Measurements from ENCODE around the gene NXPH2. TPM values are rescaled to one million over a fixed set of nuclear protein-coding genes. Genes with fewer than 3 reads are reported as not detected.

Gene NXPH2
- total RNA-seq, 1 donor from 2014 or later: not detected

DNA sequence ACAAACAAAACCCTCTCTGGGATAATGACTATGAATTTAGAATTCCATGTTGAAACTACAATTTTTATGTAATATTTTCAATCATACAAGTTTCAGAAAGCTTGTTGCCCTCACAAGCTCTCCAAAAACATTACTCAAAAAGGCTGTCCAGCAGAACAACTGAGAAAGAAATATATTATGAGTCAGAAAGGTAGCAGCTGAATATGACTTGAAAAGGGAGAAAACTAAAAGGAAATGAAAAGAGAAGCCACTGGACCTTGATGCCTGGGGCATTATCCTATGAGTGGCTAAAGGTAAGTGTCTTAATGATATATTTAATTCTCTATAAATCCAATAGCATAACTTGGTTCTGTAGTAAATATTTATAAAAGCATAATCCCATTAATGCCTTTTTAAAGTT, 61.8 kb downstream of the NXPH2 start:
- intact Hi-C loops (cut with DNase I): no loop called here

DNA sequence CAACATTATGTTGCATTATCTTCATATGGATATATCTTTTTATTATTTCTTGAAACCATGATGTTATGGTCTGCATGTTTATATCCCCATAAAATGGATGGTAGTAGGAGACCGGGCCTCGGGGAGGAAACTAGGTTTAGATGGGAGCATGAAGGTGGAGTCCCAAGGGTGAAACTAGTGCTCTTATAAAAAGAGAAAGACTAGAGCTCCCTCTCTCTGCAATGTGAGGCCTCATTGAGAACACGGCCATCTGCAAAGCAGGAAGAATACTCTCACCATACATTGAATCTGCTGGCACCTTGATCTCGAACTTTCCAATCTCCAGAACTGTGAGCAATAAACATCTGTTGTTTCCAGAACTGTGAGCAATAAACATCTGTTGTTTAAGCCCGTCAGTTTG, 64.0 kb downstream of the NXPH2 start:
- intact Hi-C loops (cut with DNase I): no loop called here

More for the DNA sequence above, 61.8 kb downstream of the NXPH2 start:
- DNase-seq (ENCODE audit: low spot score): no peak

DNA sequence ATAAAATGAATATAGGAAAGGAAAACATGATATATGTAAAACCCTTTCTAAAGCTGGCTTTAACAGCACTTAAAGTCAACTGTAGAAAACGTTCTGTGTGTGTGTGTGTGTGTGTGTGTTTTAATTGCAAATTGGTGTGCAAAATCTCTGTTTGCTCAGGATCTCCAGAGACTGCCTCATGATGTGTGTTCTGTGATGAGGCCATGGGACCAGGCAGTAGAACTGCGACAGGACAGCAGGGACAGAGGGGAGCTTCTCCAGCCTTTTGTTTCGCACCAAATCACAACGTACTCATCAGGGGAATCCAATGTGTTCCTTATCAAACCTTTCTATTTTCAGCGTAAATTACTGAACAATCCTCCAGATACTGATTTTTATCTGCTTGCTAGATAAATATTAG, 66.7 kb downstream of the NXPH2 start:
- no peak for DNase-seq (ENCODE audit: low spot score)
- intact Hi-C loops (cut with DNase I): no loop called here

More for the DNA sequence above, 64.0 kb downstream of the NXPH2 start:
- DNase-seq (ENCODE audit: low spot score): no peak

DNA sequence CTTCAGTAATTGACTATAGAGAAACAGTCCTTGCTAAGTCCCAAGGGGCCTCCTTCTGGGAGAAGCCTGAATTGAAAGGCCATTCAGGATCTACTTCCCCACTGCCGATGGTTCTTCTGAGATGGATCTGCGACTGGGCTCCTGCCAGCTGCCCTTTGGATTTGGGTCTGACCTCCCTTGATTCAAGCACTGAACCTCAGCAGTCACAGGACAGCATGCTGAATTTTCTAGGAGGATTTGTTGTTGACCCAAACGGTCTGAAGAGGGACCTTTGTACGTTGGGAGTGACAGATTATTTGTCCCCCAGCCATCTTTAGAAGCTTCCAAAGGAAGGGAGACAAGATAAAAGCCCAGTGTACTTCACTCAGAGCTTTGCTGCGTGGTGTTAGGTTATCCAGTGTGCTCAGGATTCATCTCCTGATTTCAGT, 67.1 kb downstream of the NXPH2 start:
- intact Hi-C loops (cut with DNase I): no loop called here

DNA sequence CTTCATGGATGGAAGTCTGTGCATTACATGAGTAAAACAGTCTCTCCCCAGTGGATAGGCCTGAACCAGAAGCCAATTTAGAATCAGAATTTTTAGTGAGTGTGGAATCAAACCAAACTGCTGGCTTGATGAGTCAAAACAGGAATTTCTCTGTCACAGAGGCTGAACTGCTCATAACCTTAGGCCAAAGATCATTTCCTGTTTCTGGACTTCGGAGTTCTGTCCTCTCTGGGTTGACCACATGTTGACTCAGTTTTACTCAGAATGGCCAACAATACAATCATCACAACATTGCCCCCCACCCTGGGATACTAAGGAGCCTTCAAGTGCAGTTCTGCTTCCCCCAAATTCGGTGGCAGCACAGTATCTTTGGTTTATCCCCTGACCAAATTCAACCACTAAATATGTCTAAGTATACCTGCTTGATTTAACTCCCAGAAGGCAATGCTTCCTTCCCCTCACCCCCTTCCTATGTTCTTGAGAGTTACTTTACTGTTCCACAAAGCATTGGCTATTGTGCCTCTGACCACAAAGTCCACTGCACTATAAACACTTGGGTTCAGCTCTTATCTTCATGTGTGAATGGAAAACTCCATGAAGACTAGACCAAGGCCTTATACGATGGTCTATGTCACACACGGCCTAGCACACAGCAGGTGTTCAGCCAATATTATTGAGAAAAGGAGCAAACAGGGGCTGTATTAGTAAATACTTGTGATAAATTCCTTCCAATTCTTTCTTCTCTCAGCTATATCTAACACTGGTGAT, 67.8 kb downstream of the NXPH2 start:
- intact Hi-C loops (cut with DNase I): no loop called here
- DNase-seq (ENCODE audit: low spot score): no peak

More for the DNA sequence above, 67.1 kb downstream of the NXPH2 start:
- no peak for DNase-seq (ENCODE audit: low spot score)

DNA sequence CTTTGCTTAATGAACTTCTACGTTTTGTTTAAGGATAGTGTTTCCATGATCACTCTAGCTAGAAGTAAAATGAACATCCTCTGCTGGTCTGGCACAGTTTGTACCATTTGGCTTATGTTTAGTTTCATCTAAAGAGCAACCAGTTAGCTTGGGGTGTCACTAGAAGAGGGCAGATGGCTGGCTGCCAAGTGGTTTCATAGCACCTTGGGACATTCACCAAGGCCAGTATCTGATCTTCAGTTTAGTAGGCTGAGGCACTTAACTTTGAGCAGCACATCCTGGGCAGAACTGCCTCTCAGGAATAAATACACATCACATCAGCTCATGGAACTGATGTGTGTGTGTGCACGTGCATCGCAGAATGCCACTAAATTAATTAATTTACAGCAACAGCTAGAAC, 68.4 kb downstream of the NXPH2 start:
- intact Hi-C loops (cut with DNase I): no loop called here
- DNase-seq (ENCODE audit: low spot score): no peak

DNA sequence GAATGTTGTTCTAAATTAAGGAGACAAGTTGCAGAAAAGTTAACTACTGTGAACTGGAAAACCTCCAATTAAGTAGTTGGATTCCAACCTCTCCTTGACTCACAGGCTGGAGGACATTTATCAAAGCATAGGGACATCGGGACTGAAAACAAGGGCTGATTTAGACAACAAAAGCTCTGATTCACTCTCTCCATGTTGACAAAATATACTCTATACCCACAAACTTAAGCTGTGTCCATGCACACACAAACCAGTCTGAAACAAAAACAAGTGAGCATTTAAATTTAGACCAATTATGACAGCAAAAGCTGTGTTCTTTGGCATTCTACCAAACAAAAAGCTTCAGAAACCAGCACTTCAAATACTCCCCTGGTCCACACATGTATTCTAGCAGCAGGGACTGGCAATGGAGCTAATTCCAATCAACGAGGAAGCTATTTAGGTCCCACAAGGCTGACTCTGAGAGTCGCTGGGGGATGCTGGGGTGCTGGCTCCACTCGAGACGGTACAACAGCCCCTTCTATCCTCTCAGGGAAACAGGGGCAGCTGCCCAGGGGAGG, 71.4 kb downstream of the NXPH2 start:
- DNase-seq (ENCODE audit: low spot score): no peak
- intact Hi-C loops (cut with DNase I): loop anchor here (5.0 to 10.0 kb wide), 2 partner anchors 204 to 741 kb away; partner anchors contain the start of gene SPOPL

DNA sequence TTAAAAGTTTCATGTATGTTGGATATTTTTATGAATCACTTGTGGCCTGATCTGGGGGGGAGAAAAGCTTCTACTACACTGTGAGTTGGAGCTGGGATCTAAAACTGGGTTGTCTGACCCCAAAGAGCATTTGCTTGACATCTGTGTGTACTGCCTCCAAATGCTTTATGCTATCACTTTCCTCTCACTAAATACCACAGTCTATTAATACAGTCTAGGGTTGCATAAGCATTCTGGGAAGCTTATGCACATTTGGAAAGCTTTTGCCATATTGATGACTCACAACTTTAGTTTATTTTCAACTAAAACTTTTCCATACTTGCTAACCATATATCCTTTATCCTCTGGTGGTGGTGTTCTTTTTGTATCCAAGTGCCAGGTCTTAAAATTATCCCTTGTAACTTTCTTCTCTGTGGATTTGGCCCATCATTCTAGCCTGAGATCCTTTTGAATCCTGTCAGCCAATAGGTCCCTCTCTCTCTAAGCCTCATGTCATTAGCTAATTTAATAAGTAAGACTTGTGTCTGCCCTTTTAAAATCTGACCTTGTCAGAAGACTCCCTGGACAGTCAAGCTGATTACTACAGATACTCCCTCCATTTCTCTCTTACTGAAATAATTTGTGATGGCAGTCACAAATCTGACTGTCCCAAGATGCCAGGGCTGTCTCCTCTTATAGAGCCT, 72.7 kb downstream of the NXPH2 start:
- no peak for DNase-seq (ENCODE audit: low spot score)
- intact Hi-C loops (cut with DNase I): loop anchor here (5.0 to 10.0 kb wide), 2 partner anchors 203 to 740 kb away; partner anchors contain the start of gene SPOPL

DNA sequence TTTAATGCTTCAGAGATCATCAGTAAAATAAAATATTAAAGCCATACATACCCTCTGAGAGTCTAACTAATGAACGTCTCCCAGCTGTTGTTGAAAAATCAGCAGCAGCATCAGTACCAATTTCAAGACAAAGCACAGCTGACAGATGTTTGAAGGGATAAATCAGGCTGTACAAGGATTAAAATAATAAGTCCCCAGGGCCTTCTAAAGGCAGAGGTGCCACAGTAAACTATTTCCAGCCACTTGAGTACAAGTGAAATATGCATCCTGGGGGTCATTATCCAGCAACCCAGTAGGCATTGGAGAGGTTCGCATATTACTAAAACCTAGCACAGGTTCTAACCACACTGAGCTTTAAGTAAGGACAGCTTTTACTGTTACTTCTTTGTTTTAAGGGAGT, 76.9 kb downstream of the NXPH2 start:
- no peak for DNase-seq (ENCODE audit: low spot score)
- intact Hi-C loops (cut with DNase I): loop anchor here (10.0 kb wide), 1 partner anchor 198 kb away; the partner anchor contains the start of gene SPOPL

DNA sequence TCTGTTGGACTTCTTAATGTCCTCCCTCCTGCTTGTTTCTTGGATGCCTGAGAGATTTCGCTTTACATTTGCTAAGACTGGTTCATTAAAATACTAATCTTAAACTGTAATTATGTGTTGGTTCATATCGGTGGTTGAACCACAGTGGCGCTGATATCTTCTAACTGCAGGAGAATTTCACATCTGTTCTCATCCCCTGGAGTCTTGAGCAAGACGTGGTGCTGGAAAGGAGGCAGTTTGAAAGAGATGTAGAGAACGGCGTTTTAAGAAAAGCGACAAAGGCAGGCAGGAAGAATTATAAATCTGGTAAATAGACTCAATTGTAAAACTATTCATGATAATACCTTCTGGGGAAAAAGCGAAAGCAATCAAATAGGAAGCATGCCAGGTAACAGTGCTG, 79.5 kb downstream of the NXPH2 start:
- no peak for DNase-seq (ENCODE audit: low spot score)
- intact Hi-C loops (cut with DNase I): loop anchor here (10.0 kb wide), 1 partner anchor 196 kb away; the partner anchor contains the start of gene SPOPL

DNA sequence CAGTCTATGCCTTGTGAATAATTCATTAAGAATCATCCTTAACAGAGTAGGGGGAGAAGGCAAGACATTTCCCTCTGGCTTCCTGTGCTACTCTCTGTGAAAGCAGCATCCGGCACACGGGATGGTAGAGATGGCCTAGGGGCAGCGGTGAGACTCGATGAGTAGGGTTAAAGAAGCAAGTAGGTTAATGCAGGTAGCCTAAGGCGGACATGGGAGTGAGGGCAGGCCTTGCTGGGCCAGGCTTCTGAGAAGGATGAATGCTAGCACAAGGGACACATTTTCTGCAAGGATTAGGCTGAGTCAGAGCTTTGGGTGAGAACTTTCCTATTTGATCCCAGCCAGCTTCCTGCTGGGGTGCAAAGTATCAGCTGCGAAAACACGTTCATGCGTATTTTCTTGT, 80.8 kb downstream of the NXPH2 start:
- DNase-seq (ENCODE audit: low spot score): no peak
- intact Hi-C loops (cut with DNase I): no loop called here

DNA sequence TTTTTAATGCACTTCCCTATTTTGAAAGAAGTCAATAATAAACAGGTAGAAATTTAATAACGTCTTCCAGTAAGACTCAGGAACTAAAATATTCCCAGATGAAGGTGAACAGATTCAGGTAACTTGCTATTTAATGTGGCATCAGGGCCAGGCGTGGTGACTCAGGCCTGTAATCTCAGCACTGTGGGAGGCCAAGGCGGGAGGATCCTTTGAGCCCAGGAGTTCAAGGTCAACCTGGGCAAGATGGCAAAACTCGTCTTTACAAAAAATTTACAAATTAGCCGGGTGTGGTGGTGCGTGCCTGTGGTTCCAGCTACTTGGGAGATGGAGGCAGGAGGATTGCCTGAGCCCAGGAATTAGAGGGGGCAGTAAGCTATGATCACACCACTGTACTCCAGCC, 81.8 kb downstream of the NXPH2 start:
- intact Hi-C loops (cut with DNase I): no loop called here
- DNase-seq (ENCODE audit: low spot score): no peak

DNA sequence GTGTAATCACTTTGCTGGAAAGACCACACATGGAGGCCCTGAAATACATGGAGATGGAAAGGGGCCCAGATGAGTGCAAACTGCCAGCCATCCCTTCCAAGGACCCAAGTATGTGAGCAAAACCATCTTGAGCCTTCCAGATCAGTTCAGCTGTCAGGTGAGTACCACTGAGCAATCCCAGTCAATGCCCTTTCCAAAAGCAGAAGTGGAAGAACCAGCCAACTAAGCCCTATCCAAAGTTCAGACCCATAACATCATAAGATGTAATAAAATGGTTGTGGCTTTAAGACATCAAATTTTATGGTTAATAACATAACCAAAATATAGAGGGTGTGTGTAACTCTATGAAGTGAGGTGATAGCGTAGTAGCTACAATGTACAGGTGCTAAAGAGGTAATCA, 88.5 kb downstream of the NXPH2 start:
- intact Hi-C loops (cut with DNase I): no loop called here
- no peak for DNase-seq (ENCODE audit: low spot score)

DNA sequence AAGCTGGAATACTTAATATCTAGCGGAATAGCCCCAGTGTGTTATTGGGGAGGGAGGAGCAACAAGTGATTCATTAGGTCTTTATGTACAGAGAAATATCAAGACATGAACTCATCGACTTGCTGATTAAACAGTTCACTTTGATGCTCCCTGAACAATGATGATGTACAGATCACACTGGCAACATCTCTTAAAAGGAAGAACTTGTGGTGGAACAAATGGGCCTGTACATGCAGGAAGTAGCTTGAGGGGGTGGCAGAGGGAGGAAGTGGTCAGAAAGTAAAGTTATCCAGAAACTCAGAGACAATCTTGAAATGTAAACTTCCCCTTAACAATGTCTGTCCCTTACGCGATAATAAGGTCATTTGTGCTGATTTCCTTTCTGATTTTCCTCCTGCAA, 90.5 kb downstream of the NXPH2 start:
- intact Hi-C loops (cut with DNase I): no loop called here

DNA sequence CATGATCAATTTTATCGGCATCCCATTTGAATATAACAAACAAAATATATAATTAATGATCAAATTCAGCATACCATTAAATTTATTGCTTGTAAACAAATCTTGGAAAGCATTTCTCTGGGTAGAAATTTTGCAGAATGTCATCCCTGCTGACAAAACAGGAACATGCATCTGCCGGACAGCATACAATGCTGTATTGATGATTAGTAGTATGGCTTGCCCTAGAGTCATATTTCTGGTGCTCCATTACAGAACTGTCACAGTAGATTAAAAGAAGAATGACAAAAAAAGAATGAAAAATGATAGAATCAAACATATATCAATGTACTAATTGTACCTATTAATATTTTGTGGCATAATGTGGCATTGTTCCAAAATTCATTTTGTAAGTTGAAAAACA, 98.0 kb downstream of the NXPH2 start:
- no peak for DNase-seq (ENCODE audit: low spot score)
- intact Hi-C loops (cut with DNase I): no loop called here

More for the DNA sequence above, 90.5 kb downstream of the NXPH2 start:
- no peak for DNase-seq (ENCODE audit: low spot score)

DNA sequence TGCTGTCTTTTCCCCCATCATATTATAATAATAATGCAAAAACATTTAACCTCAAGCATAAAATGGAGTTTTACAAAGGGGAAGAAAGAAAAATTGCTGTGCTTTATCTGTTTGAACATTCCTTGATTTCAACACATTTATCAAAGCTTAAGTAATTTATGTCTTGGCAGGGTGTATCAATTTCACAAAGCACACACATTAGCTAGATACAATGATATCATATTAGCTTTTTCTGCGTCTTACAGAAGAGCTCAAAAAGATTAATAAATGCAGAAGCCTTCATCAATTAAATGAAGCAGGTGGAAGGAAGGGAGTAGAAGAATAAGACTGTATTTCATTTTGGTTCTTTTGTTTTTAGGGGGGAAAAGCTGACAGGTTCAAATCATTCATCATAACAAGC, 103.0 kb downstream of the NXPH2 start:
- intact Hi-C loops (cut with DNase I): no loop called here
- DNase-seq (ENCODE audit: low spot score): no peak

DNA sequence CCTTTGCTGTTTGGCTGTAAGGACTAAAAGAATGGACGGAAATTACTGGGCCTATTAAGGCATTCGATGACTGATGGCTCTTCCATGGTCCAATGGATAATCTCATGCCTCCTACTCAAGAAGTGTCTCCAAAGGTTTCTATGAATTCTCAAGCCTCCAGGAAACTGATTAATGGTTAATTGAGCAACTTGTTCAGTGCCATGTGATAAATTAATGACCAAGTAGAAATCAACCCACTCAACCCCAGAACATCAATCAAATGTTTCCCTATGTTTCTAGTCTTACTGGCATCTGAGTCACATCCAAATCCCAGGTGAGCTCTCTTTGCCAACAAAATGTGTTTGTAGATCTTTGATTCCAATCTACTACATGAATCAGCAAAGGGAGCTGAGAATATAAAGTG, 103.6 kb downstream of the NXPH2 start:
- DNase-seq (ENCODE audit: low spot score): no peak
- intact Hi-C loops (cut with DNase I): no loop called here

DNA sequence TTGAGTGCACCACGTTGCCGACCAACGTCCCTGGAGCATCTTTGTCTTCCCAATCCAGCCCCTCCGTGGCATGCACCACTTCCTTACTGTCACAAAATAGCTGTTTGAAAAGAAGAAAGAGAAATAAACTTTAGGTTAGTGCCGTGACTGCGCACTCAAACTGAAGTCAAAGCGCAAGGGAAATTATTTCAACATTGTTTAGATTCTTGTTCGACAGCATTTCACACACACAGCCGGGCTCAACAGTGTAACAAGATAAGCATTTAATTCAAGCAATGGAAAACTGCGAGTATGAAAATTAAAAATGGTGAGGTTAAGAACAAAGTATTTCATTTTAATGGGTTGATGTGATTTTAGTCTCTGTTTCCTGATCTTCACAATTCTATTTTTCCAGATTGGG, 108.6 kb downstream of the NXPH2 start:
- no peak for DNase-seq (ENCODE audit: low spot score)
- intact Hi-C loops (cut with DNase I): no loop called here

DNA sequence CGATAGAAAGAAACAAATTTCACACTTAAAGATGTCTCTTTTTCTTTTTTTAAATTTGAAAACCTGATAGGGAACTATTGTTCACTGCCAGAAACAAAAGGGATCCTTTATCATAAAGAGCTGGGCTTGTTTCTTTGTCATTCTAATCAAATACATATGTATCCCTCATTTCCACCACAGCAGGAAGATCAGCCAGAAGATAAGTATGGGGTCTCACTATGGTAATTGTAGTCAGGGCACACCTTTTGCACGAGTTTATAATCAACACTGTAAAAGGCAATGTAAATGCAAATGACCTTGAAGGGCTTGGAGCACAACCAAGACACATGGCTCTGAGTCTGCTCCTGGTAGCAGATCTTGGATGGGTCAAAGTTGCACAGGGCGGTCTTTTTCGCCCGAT, 109.5 kb downstream of the NXPH2 start:
- DNase-seq (ENCODE audit: low spot score): no peak
- intact Hi-C loops (cut with DNase I): no loop called here

DNA sequence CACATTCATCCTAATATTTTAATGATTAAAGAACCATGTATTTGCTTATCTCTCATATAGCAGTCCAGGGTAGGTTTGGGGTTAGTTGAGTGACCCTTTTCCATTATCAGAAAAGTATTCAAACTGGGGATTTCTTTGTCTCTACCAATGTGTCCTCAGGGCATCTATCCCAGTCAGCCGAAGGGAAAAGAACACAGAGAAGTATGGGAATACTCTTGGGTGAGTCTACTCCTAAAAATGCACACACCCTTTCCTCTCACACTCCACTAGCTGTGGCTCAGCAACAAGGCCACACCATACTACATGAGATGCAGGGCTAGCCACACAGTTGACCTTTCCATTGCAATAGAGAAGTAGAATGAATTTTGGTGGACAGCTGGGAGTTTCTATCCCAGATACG, 114.3 kb downstream of the NXPH2 start:
- no peak for DNase-seq (ENCODE audit: low spot score)
- intact Hi-C loops (cut with DNase I): no loop called here

All from cardiac septum (tissue), 1 donor.